Cardiac muscle cell (in vitro differentiated cells and primary cell): ENCODE results near the gene UBP1. TPM values are rescaled to one million over a fixed set of nuclear protein-coding genes. Genes with fewer than 3 reads are reported as not detected.

Source experiments
- DNase-seq, 2 donors: peaks; one replicate each; pipeline versions ENCODE4 v3.0.0 to v3.0.0-alpha.2; 2010 to 2017; ENCODE audit warnings: low read depth in 1 of 2, low spot score in 1 of 2
- H3K27ac ChIP-seq: fragments of 200-600 bp; sonication (generic); 2 replicates; pipeline ENCODE4 v1.5.1; 2016
- H3K27me3 ChIP-seq: fragments of 200-600 bp; sonication (generic); 2 replicates; pipeline ENCODE4 v1.6.0; 2016; ENCODE audit warnings: control low read depth
- H3K36me3 ChIP-seq: fragments of 200-600 bp; sonication (generic); 2 replicates; pipeline ENCODE4 v1.5.1; 2016; ENCODE audit warnings: control low read depth
- H3K4me1 ChIP-seq: fragments of 200-600 bp; sonication (generic); 2 replicates; pipeline ENCODE4 v1.8.1; 2017; ENCODE audit warnings: low read depth, mild to moderate bottlenecking, mixed run types
- H3K4me3 ChIP-seq: fragments of 200-600 bp; sonication (generic); 2 replicates; pipeline ENCODE4 v1.5.1; 2016; ENCODE audit warnings: mild to moderate bottlenecking
- H3K9me3 ChIP-seq: fragments of 200-600 bp; sonication (generic); 2 replicates; pipeline ENCODE4 v1.5.1; 2017; ENCODE audit warnings: low read depth, mild to moderate bottlenecking, control low read depth
- CTCF ChIP-seq: IDR thresholded peaks from 2 replicates; pipeline ENCODE4 v1.5.1; 2012; ENCODE audit warnings: low read depth, mild to moderate bottlenecking, low read length
- polyA plus RNA-seq: library from polyadenylated mRNA; unstranded; fragments of >200 nt; fragmentation: Nextera tagmentation; extraction: Ambion mirVana; gene quantifications from 2 replicates; pipeline ENCODE4 v1.2.1, GENCODE V29; 2016
- total RNA-seq: library from RNA; depleted of rRNA; stranded (reverse); fragments of >200 nt; gene quantifications from 2 replicates; pipeline ENCODE4 v1.2.3, GENCODE V29; 2016

Gene UBP1
- total RNA-seq, result 43.3 and 51.5 TPM in 2 replicates
- 37.1 and 39.0 TPM in 2 replicates for polyA plus RNA-seq

GRCh38 chr3:33440328-33441224 lies at the start of gene UBP1:
UBP1 (minus strand) TSS chr3:33440405; CDS start chr3:33439848, 557 bp downstream.
- no peaks in the 10 kb centered on the region for H3K27me3 ChIP-seq
- H3K4me3 ChIP-seq, result peak within 1 kb of the TSS; percentile 88
- peak; percentile 100 for DNase-seq
- no peaks in the 10 kb centered on the region for H3K9me3 ChIP-seq
- H3K36me3 ChIP-seq, result no peaks in the 10 kb centered on the region
- H3K4me1 ChIP-seq, result peaks cover 18% of the 10 kb centered on the region
- peak; percentile 4 for TF ChIP-seq CTCF
- peak within 1 kb of the TSS; percentile 94 for H3K27ac ChIP-seq

GRCh38 chr3:33488683-33489082 lies 48.5 kb upstream of the UBP1 start:
- no peaks in the 10 kb centered on the region for H3K9me3 ChIP-seq
- peaks cover 7% of the 10 kb centered on the region for H3K4me1 ChIP-seq
- no peak overlapping the region for H3K4me3 ChIP-seq
- H3K27ac ChIP-seq, result no peak overlapping the region
- DNase-seq, result no peak
- TF ChIP-seq CTCF, result no peak
- no peaks in the 10 kb centered on the region for H3K36me3 ChIP-seq
- H3K27me3 ChIP-seq, result no peaks in the 10 kb centered on the region

GRCh38 chr3:33488246-33488645 lies 48.0 kb upstream of the UBP1 start:
- Histone ChIP-seq H3K9me3 (no peaks in the 10 kb centered on the region), H3K27ac (no peak overlapping the region), H3K4me3 (no peak overlapping the region), H3K4me1 (peaks cover 7% of the 10 kb centered on the region), H3K36me3 (no peaks in the 10 kb centered on the region), H3K27me3 (no peaks in the 10 kb centered on the region)
- DNase-seq, result no peak
- no peak for TF ChIP-seq CTCF

- DNase-seq, result peak in 1 of 2 donors; percentile 20
- Histone ChIP-seq H3K4me3 (no peak overlapping the region), H3K36me3 (no peaks in the 10 kb centered on the region), H3K9me3 (no peaks in the 10 kb centered on the region), H3K27me3 (no peaks in the 10 kb centered on the region), H3K4me1 (no peaks in the 10 kb centered on the region), H3K27ac (no peak overlapping the region)
- TF ChIP-seq CTCF, result no peak
Observed at GRCh38 chr3:33482111-33482521, 41.9 kb upstream of the UBP1 start.

- H3K36me3 ChIP-seq, result no peaks in the 10 kb centered on the region
- DNase-seq, result peak in 1 of 2 donors; percentile 8
- H3K4me3 ChIP-seq, result no peak overlapping the region
- TF ChIP-seq CTCF, result no peak
- H3K4me1 ChIP-seq, result no peaks in the 10 kb centered on the region
- H3K27me3 ChIP-seq, result no peaks in the 10 kb centered on the region
- no peaks in the 10 kb centered on the region for H3K9me3 ChIP-seq
- H3K27ac ChIP-seq, result no peak overlapping the region
Observed at GRCh38 chr3:33474896-33475295, 34.7 kb upstream of the UBP1 start.
